Left forelimb (tissue), 1 donor: ENCODE data around the gene CACNA1I.

Experiments used
- DNase-seq: peaks from one replicate; pipeline ENCODE4 v3.0.0-alpha.2; 2018; ENCODE audit warnings: low spot score

Gene CACNA1I

GRCh38 chr22:39568278-39568981, 2.1 kb upstream of the CACNA1I start:
- no peak for DNase-seq

GRCh38 chr22:39569066-39569465, 1.5 kb upstream of the CACNA1I start:
- no peak for DNase-seq

- DNase-seq: no peak
Measured at GRCh38 chr22:39570226-39570625, 327 bp upstream of the CACNA1I start.

- no peak for DNase-seq
Measured at GRCh38 chr22:39571538-39571937, 985 bp downstream of the CACNA1I start.

GRCh38 chr22:39574779-39575551, 4.4 kb downstream of the CACNA1I start:
- DNase-seq: no peak

- no peak for DNase-seq
Measured at GRCh38 chr22:39575552-39575825, 4.9 kb downstream of the CACNA1I start.

GRCh38 chr22:39576027-39576426, 5.5 kb downstream of the CACNA1I start:
- no peak for DNase-seq

- no peak for DNase-seq
Measured at GRCh38 chr22:39577366-39577765, 6.8 kb downstream of the CACNA1I start.

- DNase-seq: no peak
Measured at GRCh38 chr22:39577900-39578299, 7.3 kb downstream of the CACNA1I start.

- DNase-seq: no peak
Measured at GRCh38 chr22:39580006-39580441, 9.5 kb downstream of the CACNA1I start.

GRCh38 chr22:39580795-39581194, 10.2 kb downstream of the CACNA1I start:
- no peak for DNase-seq

GRCh38 chr22:39581303-39581702, 10.8 kb downstream of the CACNA1I start:
- no peak for DNase-seq

- no peak for DNase-seq
Measured at GRCh38 chr22:39583066-39583667, 12.6 kb downstream of the CACNA1I start.

- no peak for DNase-seq
Measured at GRCh38 chr22:39589875-39590274, 19.3 kb downstream of the CACNA1I start.

- DNase-seq: no peak
Measured at GRCh38 chr22:39592081-39593065, 21.8 kb downstream of the CACNA1I start.

- no peak for DNase-seq
Measured at GRCh38 chr22:39593066-39593930, 22.7 kb downstream of the CACNA1I start.

GRCh38 chr22:39593931-39594285, 23.4 kb downstream of the CACNA1I start:
- DNase-seq: no peak

- DNase-seq: no peak
Measured at GRCh38 chr22:39594411-39594810, 23.9 kb downstream of the CACNA1I start.

- DNase-seq: no peak
Measured at GRCh38 chr22:39595622-39596172, 25.1 kb downstream of the CACNA1I start.

GRCh38 chr22:39596601-39597000, 26.0 kb downstream of the CACNA1I start:
- DNase-seq: no peak
